B cell (primary cell): ENCODE measurements around the gene MCOLN1. TPM values are rescaled to one million over a fixed set of nuclear protein-coding genes. Genes with fewer than 3 reads are reported as not detected.

Source experiments
- ATAC-seq: fragments of 200-7000 bp; cut with Tn5 transposase; one replicate; pipeline ENCODE4 v1.10.0; 2021; ENCODE audit warnings: low read depth, mild to moderate bottlenecking, moderate number of reproducible peaks, moderate library complexity
- CTCF ChIA-PET: fragments of 350-600 bp; sonication (Branson Sonifier 250); formaldehyde crosslinking; loops from one replicate; lab custom pipeline; 2021; ENCODE audit warnings: antibody characterized with exemption, inconsistent platforms; lab: Charles Lee
- POLR2A ChIA-PET: fragments of 350-600 bp; sonication (Branson Sonifier 250); formaldehyde crosslinking; loops from one replicate; lab custom pipeline; 2021; ENCODE audit warnings: antibody characterized with exemption; lab: Charles Lee
- DNase-seq: peaks from one replicate; pipeline ENCODE4 v3.0.0; 2013
- H2AFZ ChIP-seq: 2 replicates; pipeline ENCODE4 v1.6.1; 2012; ENCODE audit warnings: mild to moderate bottlenecking, low read depth, low read length; ENCODE audit not compliant: insufficient read depth, poor library complexity, severe bottlenecking
- H3K27ac ChIP-seq, 2 donors: 1 replicate in 1 of 2; 2 replicates in 1 of 2; pipeline ENCODE4 v1.5.1; 2012 to 2013; ENCODE audit warnings: low read length in 2 of 2, mild to moderate bottlenecking in 2 of 2, moderate library complexity in 1 of 2
- H3K27me3 ChIP-seq, 4 experiments: fragments of 200-600 bp in 1 of 4; sonication (generic) in 1 of 4; replicated peaks in 1 of 4; 1 replicate in 2 of 4; 2 replicates in 2 of 4; pipeline versions ENCODE4 v1.6.1 to v1.7.0; 2013 to 2016; ENCODE audit warnings: low read length in 3 of 4, mild to moderate bottlenecking in 2 of 4, mixed read lengths in 1 of 4, moderate library complexity in 1 of 4; ENCODE audit not compliant: insufficient read depth in 4 of 4, control insufficient read depth in 3 of 4; ENCODE audit errors: control extremely low read depth in 1 of 4
- H3K36me3 ChIP-seq, 2 experiments: replicated peaks in 1 of 2; 1 replicate in 1 of 2; 2 replicates in 1 of 2; pipeline versions ENCODE4 v1.6.1 to v1.7.1; 2013; ENCODE audit warnings: low read length in 1 of 2; ENCODE audit not compliant: insufficient read depth in 2 of 2, control insufficient read depth in 1 of 2; ENCODE audit errors: control extremely low read depth in 1 of 2, extremely low read depth in 1 of 2
- H3K4me1 ChIP-seq, 2 donors: fragments of 200-600 bp in 1 of 2; sonication (generic) in 1 of 2; 1 replicate in 1 of 2; 2 replicates in 1 of 2; pipeline versions ENCODE4 v1.5.1 to v1.6.1; 2013 to 2017; ENCODE audit warnings: low read length in 2 of 2; ENCODE audit not compliant: control insufficient read depth in 2 of 2, insufficient read depth in 2 of 2
- H3K4me2 ChIP-seq: replicated peaks from 2 replicates; pipeline ENCODE3; 2012; ENCODE audit warnings: mild to moderate bottlenecking, low read depth, low read length; ENCODE audit not compliant: poor library complexity, severe bottlenecking
- H3K4me3 ChIP-seq, 5 experiments: fragments of 200-600 bp in 1 of 5; sonication (generic) in 1 of 5; 1 replicate in 3 of 5; 2 replicates in 2 of 5; pipeline versions ENCODE4 v1.5.1 to v1.7.0; 2011 to 2016; ENCODE audit warnings: low read length in 4 of 5, mild to moderate bottlenecking in 4 of 5, low read depth in 2 of 5, control low read depth in 1 of 5, moderate library complexity in 1 of 5; ENCODE audit not compliant: insufficient read depth in 1 of 5; ENCODE audit errors: control extremely low read depth in 1 of 5, extremely low read depth in 1 of 5
- H3K79me2 ChIP-seq: fragments of 200-600 bp; sonication (generic); one replicate; pipeline ENCODE4 v1.6.0; 2016; ENCODE audit warnings: low read length; ENCODE audit not compliant: control insufficient read depth, insufficient read depth
- H3K9ac ChIP-seq: fragments of 200-600 bp; sonication (generic); 2 replicates; pipeline ENCODE4 v1.6.1; 2017; ENCODE audit warnings: mild to moderate bottlenecking, low read length, moderate library complexity
- H3K9me3 ChIP-seq, 3 donors: one replicate each; pipeline versions ENCODE4 v1.6.1 to v1.7.1; 2013; ENCODE audit warnings: low read length in 2 of 3; ENCODE audit not compliant: control insufficient read depth in 2 of 3, insufficient read depth in 1 of 3; ENCODE audit errors: control extremely low read depth in 1 of 3
- H4K20me1 ChIP-seq: 2 replicates; pipeline ENCODE4 v1.6.0; 2012; ENCODE audit warnings: mild to moderate bottlenecking, low read length; ENCODE audit not compliant: insufficient read depth, control insufficient read depth, poor library complexity, severe bottlenecking
- H3K27ac Mint-ChIP-seq: one replicate; pipeline ENCODE4 v1.8.0; 2021; ENCODE audit warnings: mixed read lengths
- H3K27me3 Mint-ChIP-seq: one replicate; pipeline ENCODE4 v1.8.0; 2021; ENCODE audit warnings: mixed read lengths
- H3K4me1 Mint-ChIP-seq: one replicate; pipeline ENCODE4 v1.8.0; 2021; ENCODE audit warnings: mixed read lengths
- H3K4me3 Mint-ChIP-seq: one replicate; pipeline ENCODE4 v1.8.0; 2021; ENCODE audit warnings: mixed read lengths
- H3K9me3 Mint-ChIP-seq: one replicate; pipeline ENCODE4 v1.8.0; 2022; ENCODE audit warnings: mixed read lengths; ENCODE audit not compliant: insufficient read depth
- CTCF ChIP-seq: fragments of 200-600 bp; IDR thresholded peaks from one replicate; pipeline ENCODE4 v1.8.0; 2022; ENCODE audit warnings: antibody characterized with exemption, mild to moderate bottlenecking
- EZH2 ChIP-seq: IDR thresholded peaks from 2 replicates; pipeline ENCODE4 v1.6.1; 2012; ENCODE audit warnings: borderline replicate concordance, low read depth, mild to moderate bottlenecking, moderate library complexity, low read length; ENCODE audit not compliant: insufficient read depth, poor library complexity, severe bottlenecking
- WGBS: methylation state at CpG from one replicate; pipeline ENCODE4 v1.1.5; 2013; ENCODE audit warnings: missing lambda C conversion rate; ENCODE audit not compliant: insufficient coverage; 5-methylcytosine and 5-hydroxymethylcytosine counted together
- intact Hi-C: fragments of 100-400 bp; cut with micrococcal nuclease; formaldehyde crosslinking; loops from one replicate; pipeline ENCODE4 v1.10.0; 2022
- polyA plus RNA-seq: library from polyadenylated mRNA; depleted of rRNA; stranded (reverse); fragments of >200 nt; gene quantifications from 2 replicates; pipeline ENCODE4 v1.2.3, GENCODE V29; 2012
- total RNA-seq, 2 donors: library from RNA; stranded (reverse); fragments of 120-200 nt in 1 of 2; gene quantifications; 1 replicate in 1 of 2; 2 replicates in 1 of 2; pipeline versions ENCODE4 v1.2.3 to v1.2.4, GENCODE V29; 2013 to 2022

Gene MCOLN1
- total and polyA plus RNA-seq, 2 donors (not counting 1 experiment from before 2014, with no cell fraction given): 12.5 to 19.0 TPM

- no peaks in the 10 kb centered on the region for H3K9me3 Mint-ChIP-seq
- POLR2A ChIA-PET: no interaction called here
- H3K4me3 Mint-ChIP-seq: no peak overlapping the region
Observed at GRCh38 chr19:7541828-7542443, 19.5 kb downstream of the MCOLN1 start.

More at GRCh38 chr19:7541828-7542443, 19.5 kb downstream of the MCOLN1 start:
- H2AFZ ChIP-seq: no peak overlapping the region
- H3K9ac ChIP-seq: no peak overlapping the region
- H3K79me2 ChIP-seq: no peaks in the 10 kb centered on the region
- H3K27me3 ChIP-seq: no peaks in the 10 kb centered on the region
- DNase-seq (no peak), ATAC-seq (no peak)
- peaks cover 5 to 47% of the 10 kb centered on the region in 2 experiments for H3K36me3 ChIP-seq
- intact Hi-C loops: no loop called here
- peaks cover 5 to 26% of the 10 kb centered on the region in 2 donors for H3K4me1 ChIP-seq
- H3K4me3 ChIP-seq: no peak overlapping the region
- Mint-ChIP-seq H3K27me3 (no peaks in the 10 kb centered on the region), H3K27ac (no peak overlapping the region), H3K4me1 (peaks cover 24% of the 10 kb centered on the region)
- H3K9me3 ChIP-seq: no peaks in the 10 kb centered on the region
- CTCF ChIA-PET: no interaction called here
- H4K20me1 ChIP-seq: no peaks in the 10 kb centered on the region
- no peak for TF ChIP-seq EZH2
- TF ChIP-seq CTCF: no peak
- 98% methylated on average over 10 of the region's 11 CpGs for WGBS
- no peak overlapping the region for H3K27ac ChIP-seq
- H3K4me2 ChIP-seq: no peak overlapping the region
